Spleen (tissue), 7 donors: ENCODE results near the gene ZNF692.

ENCODE experiments used
- POLR2A ChIP-seq, 3 donors: fragments of 450-650 bp; IDR thresholded peaks; one replicate each; pipeline ENCODE4 v1.5.1; 2017; ENCODE audit warnings: antibody characterized with exemption in 3 of 3, mild to moderate bottlenecking in 1 of 3
- POLR2AphosphoS5 ChIP-seq, 3 donors: sonication (generic); formaldehyde crosslinking; IDR thresholded peaks; one replicate each; pipeline ENCODE4 v1.5.1; 2017; ENCODE audit warnings: antibody characterized with exemption in 3 of 3
- TF ChIP-seq, protein P1 (sequence below), 11 experiments: fragments of 200-600 bp in 7 of 11; fragments of 450-650 bp in 4 of 11; sonication (generic) in 4 of 11; IDR thresholded peaks in 8 of 11; conservative IDR thresholded peaks in 3 of 11; 1 replicate in 7 of 11; 2 replicates in 4 of 11; pipeline versions ENCODE4 v1.4.0 to v1.8.0; 2016 to 2021; ENCODE audit warnings: antibody characterized with exemption in 11 of 11, inconsistent platforms in 4 of 11, mild to moderate bottlenecking in 1 of 11
- donor health status: DM: no; HTN: no; CAD: no; lungs with moderate emphysema.
- donor health status: DM: no; HTN: no; CAD: no.
- donor health status: DM: no; HTN: no; CAD: no.

- TF ChIP-seq, protein P1, sequence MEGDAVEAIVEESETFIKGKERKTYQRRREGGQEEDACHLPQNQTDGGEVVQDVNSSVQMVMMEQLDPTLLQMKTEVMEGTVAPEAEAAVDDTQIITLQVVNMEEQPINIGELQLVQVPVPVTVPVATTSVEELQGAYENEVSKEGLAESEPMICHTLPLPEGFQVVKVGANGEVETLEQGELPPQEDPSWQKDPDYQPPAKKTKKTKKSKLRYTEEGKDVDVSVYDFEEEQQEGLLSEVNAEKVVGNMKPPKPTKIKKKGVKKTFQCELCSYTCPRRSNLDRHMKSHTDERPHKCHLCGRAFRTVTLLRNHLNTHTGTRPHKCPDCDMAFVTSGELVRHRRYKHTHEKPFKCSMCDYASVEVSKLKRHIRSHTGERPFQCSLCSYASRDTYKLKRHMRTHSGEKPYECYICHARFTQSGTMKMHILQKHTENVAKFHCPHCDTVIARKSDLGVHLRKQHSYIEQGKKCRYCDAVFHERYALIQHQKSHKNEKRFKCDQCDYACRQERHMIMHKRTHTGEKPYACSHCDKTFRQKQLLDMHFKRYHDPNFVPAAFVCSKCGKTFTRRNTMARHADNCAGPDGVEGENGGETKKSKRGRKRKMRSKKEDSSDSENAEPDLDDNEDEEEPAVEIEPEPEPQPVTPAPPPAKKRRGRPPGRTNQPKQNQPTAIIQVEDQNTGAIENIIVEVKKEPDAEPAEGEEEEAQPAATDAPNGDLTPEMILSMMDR (IDR thresholded peaks at IDR 0.05 in 8 of 11, conservative IDR thresholded peaks at IDR 0.05 in 3 of 11): no peak
- TF ChIP-seq POLR2A (IDR thresholded peaks at IDR 0.05) (no peak), POLR2AphosphoS5 (IDR thresholded peaks at IDR 0.05) (no peak)
Measured at GRCh38 chr1:248840946-248841345, 17.9 kb downstream of the ZNF692 start.
